PC-3 (cell line): ENCODE measurements around the gene PLA2G4B. TPM values are rescaled to one million over a fixed set of nuclear protein-coding genes. Genes with fewer than 3 reads are reported as not detected.

Source experiments
- ATAC-seq: fragments of 200-7000 bp; cut with Tn5 transposase; 2 replicates; pipeline ENCODE4 v1.9.1; 2020; ENCODE audit warnings: mild to moderate bottlenecking, moderate library complexity
- BruUV-seq: library from RNA; stranded (reverse); fragments of 400-500 nt; replicated peaks from 2 replicates; lab custom pipeline; 2021; lab: Mats Ljungman, UMichigan
- CTCF ChIA-PET: fragments of 300-600 bp; sonication (Branson Sonifier 250); formaldehyde crosslinking; loops from one replicate; lab custom pipeline; 2022; ENCODE audit warnings: antibody characterized with exemption; lab: Charles Lee
- POLR2A ChIA-PET: fragments of 300-600 bp; sonication (Branson Sonifier 250); formaldehyde crosslinking; loops from one replicate; lab custom pipeline; 2022; ENCODE audit warnings: antibody characterized with exemption; ENCODE audit not compliant: unreplicated experiment; lab: Charles Lee
- DNase-seq: peaks from one replicate; pipeline ENCODE4 v3.0.0-alpha.2; 2015
- H2AFZ ChIP-seq: fragments of 300-600 bp; sonication (generic); 2 replicates; pipeline ENCODE4 v1.6.0; 2016; ENCODE audit warnings: antibody characterized with exemption, low read length
- H3F3A ChIP-seq: fragments of 300-600 bp; sonication (generic); one replicate; pipeline ENCODE4 v1.6.0; 2017; ENCODE audit warnings: antibody characterized with exemption, low read length, control low read depth, mild to moderate bottlenecking; ENCODE audit not compliant: unreplicated experiment
- H3K27ac ChIP-seq: fragments of 300-600 bp; sonication (generic); 2 replicates; pipeline ENCODE4 v1.5.1; 2016; ENCODE audit warnings: mild to moderate bottlenecking, low read length
- H3K27me3 ChIP-seq: fragments of 300-600 bp; sonication (generic); 2 replicates; pipeline ENCODE4 v1.6.1; 2016; ENCODE audit warnings: low read length, mixed read lengths
- H3K36me3 ChIP-seq: fragments of 300-600 bp; sonication (generic); 2 replicates; pipeline ENCODE4 v1.6.1; 2016; ENCODE audit warnings: low read depth, mixed run types, low read length, mixed read lengths
- H3K4me1 ChIP-seq: fragments of 300-600 bp; sonication (generic); 2 replicates; pipeline ENCODE4 v1.5.1; 2016; ENCODE audit warnings: low read length; ENCODE audit not compliant: insufficient read depth
- H3K4me2 ChIP-seq: fragments of 300-600 bp; sonication (generic); 2 replicates; pipeline ENCODE4 v1.6.0; 2016; ENCODE audit warnings: low read length
- H3K4me3 ChIP-seq: fragments of 300-600 bp; sonication (generic); 2 replicates; pipeline ENCODE4 v1.5.1; 2016; ENCODE audit warnings: mild to moderate bottlenecking, low read length, mixed read lengths
- H3K79me2 ChIP-seq: fragments of 300-600 bp; sonication (generic); 2 replicates; pipeline ENCODE4 v1.6.1; 2017; ENCODE audit warnings: low read length, mixed read lengths
- H3K9ac ChIP-seq: fragments of 300-600 bp; sonication (generic); 2 replicates; pipeline ENCODE4 v1.6.0; 2016; ENCODE audit warnings: mild to moderate bottlenecking, low read length
- H3K9me2 ChIP-seq: fragments of 300-600 bp; sonication (generic); replicated peaks from 2 replicates; pipeline ENCODE4 v1.6.1; 2016; ENCODE audit warnings: mixed run types, low read length, mixed read lengths
- H3K9me3 ChIP-seq: fragments of 300-600 bp; sonication (generic); 2 replicates; pipeline ENCODE4 v1.6.1; 2016; ENCODE audit warnings: low read length, mixed read lengths
- H4K20me1 ChIP-seq: fragments of 300-600 bp; sonication (generic); 2 replicates; pipeline ENCODE4 v1.6.1; 2016; ENCODE audit warnings: low read length, mixed read lengths
- CTCF ChIP-seq: fragments of 300-600 bp; sonication (generic); conservative IDR thresholded peaks from 2 replicates; pipeline ENCODE4 v1.5.1; 2017; ENCODE audit warnings: antibody characterized with exemption, low read depth, mild to moderate bottlenecking, low read length
- EZH2 ChIP-seq: fragments of 300-600 bp; sonication (generic); IDR thresholded peaks from one replicate; pipeline ENCODE4 v1.6.1; 2017; ENCODE audit warnings: antibody characterized with exemption, mild to moderate bottlenecking, low read length; ENCODE audit not compliant: unreplicated experiment
- EZH2phosphoT487 ChIP-seq: fragments of 300-600 bp; sonication (generic); IDR thresholded peaks from 2 replicates; pipeline ENCODE4 v1.6.1; 2018; ENCODE audit warnings: mild to moderate bottlenecking, antibody characterized with exemption, low read length, borderline replicate concordance
- intact Hi-C: fragments of 100-400 bp; cut with micrococcal nuclease; formaldehyde crosslinking; loops from 2 replicates; pipeline ENCODE4 v1.9.0; 2023
- total RNA-seq: library from RNA; depleted of rRNA; stranded (reverse); fragments of >200 nt; gene quantifications from 2 replicates; pipeline ENCODE4 v1.2.3, GENCODE V29; 2014

PLA2G4B gene
- total RNA-seq, 1 experiment from 2014 or later = 12.2 TPM

GRCh38 chr15:41795996-41796856, 42.4 kb upstream of the PLA2G4B start:
- BruUV-seq = no TSS peak
- ATAC-seq = peak; percentile 68
- ChIA-PET CTCF (interaction anchor here (1.2 kb wide), 1 partner anchor 22 kb away, joined by 3 read pairs; the partner anchor contains the start of gene MAPKBP1), POLR2A (no interaction called here)
- Histone ChIP-seq H2AFZ (peak overlapping the region; percentile 2; the same call in 1 of the 2 replicates), H3K9me2 (no peaks in the 10 kb centered on the region), H3K4me3 (no peak overlapping the region), H3K4me1 (peaks cover 58% of the 10 kb centered on the region), H3K27me3 (no peaks in the 10 kb centered on the region), H3K9me3 (no peaks in the 10 kb centered on the region), H3K36me3 (peaks cover 10% of the 10 kb centered on the region), H4K20me1 (no peaks in the 10 kb centered on the region), H3K27ac (peak overlapping the region; percentile 60), H3K4me2 (peak overlapping the region; percentile 30), H3K9ac (peak overlapping the region; percentile 10), H3F3A (peaks cover 7% of the 10 kb centered on the region), H3K79me2 (peaks cover 65% of the 10 kb centered on the region)
- intact Hi-C loops = no loop called here
- TF ChIP-seq CTCF = no peak
- peak; percentile 53 for DNase-seq

GRCh38 chr15:41797201-41797944, 41.3 kb upstream of the PLA2G4B start:
- BruUV-seq = no TSS peak
- Histone ChIP-seq H4K20me1 (no peaks in the 10 kb centered on the region), H3K9me3 (no peaks in the 10 kb centered on the region), H3K4me1 (peaks cover 58% of the 10 kb centered on the region), H3K27me3 (no peaks in the 10 kb centered on the region), H3K27ac (peak overlapping the region; percentile 60), H3K9ac (peak overlapping the region; percentile 10), H3K36me3 (peaks cover 10% of the 10 kb centered on the region), H3K4me2 (peak overlapping the region; percentile 30), H3K79me2 (peaks cover 53% of the 10 kb centered on the region), H3K4me3 (no peak overlapping the region), H2AFZ (no peak overlapping the region; the same call in 1 of the 2 replicates), H3F3A (peaks cover 14% of the 10 kb centered on the region), H3K9me2 (no peaks in the 10 kb centered on the region)
- intact Hi-C loops = no loop called here
- ATAC-seq (0 out of 2 replicates have a peak, but pooled peaks have one; percentile 12), DNase-seq (peak; percentile 52)
- CTCF ChIA-PET = interaction anchor here (1.2 kb wide), 1 partner anchor 23 kb away, joined by 3 read pairs; the partner anchor contains the start of gene MAPKBP1
- no peak for TF ChIP-seq EZH2phosphoT487
- TF ChIP-seq EZH2 = no peak
- TF ChIP-seq CTCF = no peak
- POLR2A ChIA-PET = interaction anchor here (0.5 kb wide), 1 partner anchor 548 kb away, joined by 45 read pairs; no protein-coding TSS in a partner anchor
